ENCODE measurements around the gene CELSR2.
A peak's percentile ranks its signal among the peaks of the same experiment; 100 is the strongest.

CELSR2 gene, protein sequence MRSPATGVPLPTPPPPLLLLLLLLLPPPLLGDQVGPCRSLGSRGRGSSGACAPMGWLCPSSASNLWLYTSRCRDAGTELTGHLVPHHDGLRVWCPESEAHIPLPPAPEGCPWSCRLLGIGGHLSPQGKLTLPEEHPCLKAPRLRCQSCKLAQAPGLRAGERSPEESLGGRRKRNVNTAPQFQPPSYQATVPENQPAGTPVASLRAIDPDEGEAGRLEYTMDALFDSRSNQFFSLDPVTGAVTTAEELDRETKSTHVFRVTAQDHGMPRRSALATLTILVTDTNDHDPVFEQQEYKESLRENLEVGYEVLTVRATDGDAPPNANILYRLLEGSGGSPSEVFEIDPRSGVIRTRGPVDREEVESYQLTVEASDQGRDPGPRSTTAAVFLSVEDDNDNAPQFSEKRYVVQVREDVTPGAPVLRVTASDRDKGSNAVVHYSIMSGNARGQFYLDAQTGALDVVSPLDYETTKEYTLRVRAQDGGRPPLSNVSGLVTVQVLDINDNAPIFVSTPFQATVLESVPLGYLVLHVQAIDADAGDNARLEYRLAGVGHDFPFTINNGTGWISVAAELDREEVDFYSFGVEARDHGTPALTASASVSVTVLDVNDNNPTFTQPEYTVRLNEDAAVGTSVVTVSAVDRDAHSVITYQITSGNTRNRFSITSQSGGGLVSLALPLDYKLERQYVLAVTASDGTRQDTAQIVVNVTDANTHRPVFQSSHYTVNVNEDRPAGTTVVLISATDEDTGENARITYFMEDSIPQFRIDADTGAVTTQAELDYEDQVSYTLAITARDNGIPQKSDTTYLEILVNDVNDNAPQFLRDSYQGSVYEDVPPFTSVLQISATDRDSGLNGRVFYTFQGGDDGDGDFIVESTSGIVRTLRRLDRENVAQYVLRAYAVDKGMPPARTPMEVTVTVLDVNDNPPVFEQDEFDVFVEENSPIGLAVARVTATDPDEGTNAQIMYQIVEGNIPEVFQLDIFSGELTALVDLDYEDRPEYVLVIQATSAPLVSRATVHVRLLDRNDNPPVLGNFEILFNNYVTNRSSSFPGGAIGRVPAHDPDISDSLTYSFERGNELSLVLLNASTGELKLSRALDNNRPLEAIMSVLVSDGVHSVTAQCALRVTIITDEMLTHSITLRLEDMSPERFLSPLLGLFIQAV (N-terminal part only)

GRCh38 chr1:109248797-109249629 lies at the start of gene CELSR2:
CELSR2 (plus strand) TSS chr1:109249539; CDS start chr1:109250080, 541 bp downstream.
- TF ChIP-seq ZNF274 (IDR thresholded peaks at IDR 0.05; ENCODE audit: low read depth, low read length): no peak
- H3K4me3 ChIP-seq (ENCODE audit: low read length): peak within 1 kb of the TSS; percentile 58; the same call in 1 of the 2 replicates

- TF ChIP-seq ZNF274 (IDR thresholded peaks at IDR 0.05; ENCODE audit: low read depth, low read length): no peak
- no peak overlapping the region for H3K4me3 ChIP-seq (ENCODE audit: low read length)
Measured at GRCh38 chr1:109199710-109200109, 49.6 kb upstream of the CELSR2 start.

GRCh38 chr1:109201123-109201703 lies 48.1 kb upstream of the CELSR2 start:
- H3K4me3 ChIP-seq (ENCODE audit: low read length): no peak overlapping the region
- no peak for TF ChIP-seq ZNF274 (IDR thresholded peaks at IDR 0.05; ENCODE audit: low read depth, low read length)

DNA sequence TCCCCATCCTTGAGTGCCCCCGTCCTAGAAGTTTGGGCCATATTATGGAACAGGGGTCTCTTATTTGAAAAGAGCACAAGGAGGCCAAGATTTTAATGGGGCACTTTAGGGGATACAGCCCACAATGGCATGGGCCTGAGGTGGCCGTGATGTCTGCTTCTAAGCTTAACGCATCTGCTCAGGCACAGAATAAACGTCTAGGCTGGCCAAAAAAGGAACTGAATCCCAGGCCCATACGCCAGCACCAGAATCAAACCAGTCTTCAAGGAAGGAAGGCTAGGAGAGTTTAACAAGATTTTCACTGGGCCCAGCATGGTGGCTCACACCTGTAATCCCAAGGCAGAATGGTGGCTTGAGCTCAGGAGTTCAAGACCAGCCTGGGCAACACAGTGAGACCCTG lies 44.9 kb upstream of the CELSR2 start:
- no peak for TF ChIP-seq ZNF274 (IDR thresholded peaks at IDR 0.05; ENCODE audit: low read depth, low read length)
- no peak overlapping the region for H3K4me3 ChIP-seq (ENCODE audit: low read length)

DNA sequence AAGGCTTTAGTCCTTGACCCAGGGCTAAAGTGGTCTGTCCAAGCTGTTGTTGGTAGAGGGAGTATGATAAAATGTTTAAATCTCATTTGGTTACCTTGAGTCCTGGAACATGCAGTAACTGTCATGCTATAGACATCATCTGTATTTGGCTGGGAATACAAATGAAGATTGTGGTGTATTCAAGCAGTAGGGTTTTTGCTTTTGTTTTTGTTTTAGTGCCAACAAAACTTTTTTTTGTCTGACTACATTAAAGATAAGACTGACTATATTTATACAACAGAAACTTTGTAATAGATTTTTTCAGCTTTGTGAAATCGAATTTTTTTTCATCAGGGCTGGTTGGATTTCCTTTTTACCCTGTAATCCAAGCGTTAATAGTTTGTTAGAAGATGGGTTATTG lies 43.0 kb upstream of the CELSR2 start:
- TF ChIP-seq ZNF274 (IDR thresholded peaks at IDR 0.05; ENCODE audit: low read depth, low read length): no peak
- no peak overlapping the region for H3K4me3 ChIP-seq (ENCODE audit: low read length)

DNA sequence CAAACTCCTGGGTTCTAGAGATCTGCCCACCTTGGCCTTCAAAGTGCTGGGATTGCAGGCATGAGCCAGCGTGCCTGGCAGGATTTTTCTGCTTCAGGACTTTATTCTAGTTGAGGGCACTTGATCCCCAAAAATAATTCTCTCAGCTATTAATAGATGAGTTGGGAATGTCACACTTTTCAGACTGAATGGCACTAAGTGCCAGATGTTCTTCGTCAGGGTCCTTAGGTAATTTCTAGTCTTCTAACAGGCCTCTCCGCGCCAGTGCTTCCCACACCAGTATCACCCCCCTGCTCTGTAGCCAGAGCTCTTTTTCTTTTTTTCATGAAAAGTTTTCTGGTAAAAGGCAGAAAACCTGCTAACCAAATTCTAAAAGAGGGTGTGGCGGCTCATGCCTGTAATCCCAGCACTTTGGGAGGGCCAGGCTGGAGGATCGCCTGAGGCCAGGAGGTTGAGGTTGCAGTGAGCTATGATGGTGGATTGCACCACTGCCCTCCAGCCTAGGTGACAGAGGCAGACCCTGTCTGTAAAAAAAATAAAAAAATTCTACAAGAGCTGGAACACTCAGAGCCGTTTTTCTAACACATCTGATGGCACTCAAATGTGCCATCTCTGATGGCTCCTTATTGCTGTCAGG lies 41.8 kb upstream of the CELSR2 start:
- no peak overlapping the region for H3K4me3 ChIP-seq (ENCODE audit: low read length)
- no peak for TF ChIP-seq ZNF274 (IDR thresholded peaks at IDR 0.05; ENCODE audit: low read depth, low read length)

DNA sequence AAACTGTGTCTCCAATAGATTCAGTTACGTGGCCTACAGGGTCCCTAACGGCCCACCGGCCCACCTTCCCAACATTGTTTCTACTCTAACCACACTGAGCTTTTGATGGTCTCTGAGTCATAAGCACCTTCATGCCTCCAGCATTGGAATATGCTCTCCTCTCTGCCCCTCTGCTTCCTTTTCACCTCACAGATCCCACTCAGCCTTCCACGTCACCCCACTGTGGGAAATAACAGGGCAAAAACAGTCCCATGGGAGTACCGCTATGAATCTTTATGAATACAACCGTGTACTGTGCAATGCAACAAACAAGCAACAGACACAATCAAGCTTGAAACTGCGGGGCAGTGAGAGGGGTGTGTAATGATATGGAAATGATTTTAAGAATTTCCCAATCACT lies 40.9 kb upstream of the CELSR2 start:
- H3K4me3 ChIP-seq (ENCODE audit: low read length): no peak overlapping the region

GRCh38 chr1:109208836-109209463 lies 40.4 kb upstream of the CELSR2 start:
- no peak for TF ChIP-seq ZNF274 (IDR thresholded peaks at IDR 0.05; ENCODE audit: low read depth, low read length)
- no peak overlapping the region for H3K4me3 ChIP-seq (ENCODE audit: low read length)

More for the DNA sequence above, 40.9 kb upstream of the CELSR2 start:
- TF ChIP-seq ZNF274 (IDR thresholded peaks at IDR 0.05; ENCODE audit: low read depth, low read length): no peak

DNA sequence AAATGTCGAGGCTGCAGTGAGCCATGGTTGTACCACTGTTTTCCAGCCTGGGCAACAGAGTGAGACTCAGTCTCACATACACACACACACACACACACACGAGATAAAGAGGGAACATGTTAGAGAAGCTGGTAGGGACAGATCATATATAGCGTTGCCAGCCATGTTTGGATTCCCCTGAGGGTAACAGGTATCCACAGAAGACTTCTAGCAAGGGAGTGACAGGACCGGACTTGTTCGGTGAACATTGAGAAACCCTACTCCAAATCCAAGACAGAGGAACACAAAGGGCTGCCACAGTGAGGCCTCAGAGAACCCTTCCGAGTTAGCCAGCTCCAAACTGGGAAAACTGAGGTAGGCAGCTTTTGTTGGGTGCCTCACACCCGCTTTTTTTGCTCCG lies 39.3 kb upstream of the CELSR2 start:
- TF ChIP-seq ZNF274 (IDR thresholded peaks at IDR 0.05; ENCODE audit: low read depth, low read length): no peak
- no peak overlapping the region for H3K4me3 ChIP-seq (ENCODE audit: low read length)

- H3K4me3 ChIP-seq (ENCODE audit: low read length): peak overlapping the region; percentile 52; the same call in 1 of the 2 replicates
- no peak for TF ChIP-seq ZNF274 (IDR thresholded peaks at IDR 0.05; ENCODE audit: low read depth, low read length)
Measured at GRCh38 chr1:109213345-109213823, 36.0 kb upstream of the CELSR2 start.

GRCh38 chr1:109213824-109214693 lies 35.3 kb upstream of the CELSR2 start, which contains the start of gene SARS1:
SARS1 (plus strand) TSS chr1:109213918; CDS start chr1:109213993, 75 bp downstream.
- peak within 1 kb of the TSS; percentile 87 for H3K4me3 ChIP-seq (ENCODE audit: low read length)
- TF ChIP-seq ZNF274 (IDR thresholded peaks at IDR 0.05; ENCODE audit: low read depth, low read length): no peak

Data from GM08714 (cell line).